IMR-90 (cell line): ENCODE results near the gene CBFA2T3.

Experiments
- CEBPB ChIP-seq: IDR thresholded peaks from 2 replicates; pipeline ENCODE4 v1.6.1; 2012; ENCODE audit warnings: low read depth, low read length, improper control_type of control experiment
- CTCF ChIP-seq: conservative IDR thresholded peaks from 2 replicates; pipeline ENCODE4 v1.5.1; 2012; ENCODE audit warnings: mild to moderate bottlenecking, low read depth, low read length, improper control_type of control experiment
- POLR2A ChIP-seq: IDR thresholded peaks from 2 replicates; pipeline ENCODE4 v1.6.1; 2012; ENCODE audit warnings: mild to moderate bottlenecking, low read depth, low read length
- RAD21 ChIP-seq: IDR thresholded peaks from 2 replicates; pipeline ENCODE4 v1.6.1; 2012; ENCODE audit warnings: low read length, improper control_type of control experiment
- RCOR1 ChIP-seq: IDR thresholded peaks from 2 replicates; pipeline ENCODE4 v1.6.1; 2012; ENCODE audit warnings: mild to moderate bottlenecking, low read length, improper control_type of control experiment; ENCODE audit not compliant: insufficient replicate concordance
- SMC3 ChIP-seq: fragments of 150-350 bp; IDR thresholded peaks from 2 replicates; pipeline ENCODE4 v1.6.1; 2016; ENCODE audit warnings: low read depth, mild to moderate bottlenecking, antibody characterized with exemption, low read length, moderate library complexity
- USF2 ChIP-seq: fragments of 150-350 bp; IDR thresholded peaks from 2 replicates; pipeline ENCODE4 v1.6.1; 2017; ENCODE audit warnings: mild to moderate bottlenecking, antibody characterized with exemption, low read length, low read depth

- TF ChIP-seq POLR2A (no peak), CTCF (no peak), CEBPB (no peak), SMC3 (no peak), RAD21 (no peak), USF2 (no peak), RCOR1 (no peak)
Observed at GRCh38 chr16:88964636-88965035, 12.4 kb downstream of the CBFA2T3 start.
